ENCODE results near the gene TGFBR3. TPM values are rescaled to one million over a fixed set of nuclear protein-coding genes. Genes with fewer than 3 reads are reported as not detected.

TGFBR3 gene
- total RNA-seq, 1 experiment from 2014 or later, result 3.1 TPM

DNA sequence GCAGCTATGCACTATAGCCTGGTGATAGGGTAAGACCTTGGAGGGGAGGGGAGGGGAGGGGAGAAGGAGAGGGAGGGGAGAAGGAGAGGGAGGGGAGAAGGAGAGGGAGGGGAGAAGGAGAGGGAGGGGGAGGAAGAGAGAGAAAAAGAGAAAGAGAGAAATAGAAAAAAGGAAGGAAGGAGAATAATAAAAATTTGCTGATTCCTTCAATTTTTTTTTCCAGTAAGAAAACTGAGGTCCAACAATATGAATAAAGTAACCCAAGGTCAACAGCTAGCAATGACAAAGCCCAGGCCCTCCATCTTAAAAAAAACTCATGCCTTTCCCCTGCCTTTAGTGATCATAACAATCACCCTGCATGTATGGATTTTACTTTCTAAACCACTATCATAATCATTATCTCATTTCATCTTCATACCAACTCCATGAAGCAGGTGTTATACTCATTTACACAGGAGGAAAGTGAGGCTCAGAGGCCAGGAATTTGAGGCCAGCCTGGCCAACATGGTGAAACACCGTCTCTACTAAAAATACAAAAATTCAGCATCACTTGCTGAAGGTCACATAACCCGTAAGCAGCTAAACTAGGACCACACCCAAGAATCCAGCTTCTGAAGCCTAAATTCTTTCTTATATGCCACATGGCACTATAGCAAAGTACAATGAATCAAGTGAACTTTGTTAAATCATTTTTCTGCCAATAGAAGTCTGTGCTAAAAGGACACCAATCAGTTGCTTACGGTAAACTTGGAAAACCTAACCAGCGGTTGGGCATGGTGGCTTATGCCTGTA, 39.9 kb upstream of the TGFBR3 start:
- ChIA-PET POLR2A (ENCODE audit: low non-redundant PET) (no interaction called here), CTCF (interaction anchor here (0.6 kb wide), 1 partner anchor 684 kb away, joined by 3 read pairs; no protein-coding TSS in a partner anchor)
- Histone ChIP-seq H3K4me1 (ENCODE audit: insufficient read depth, low read length, poor library complexity, severe bottlenecking) (peaks cover 3% of the 10 kb centered on the region), H3K36me3 (ENCODE audit: insufficient read depth, low read length, poor library complexity, severe bottlenecking) (no peaks in the 10 kb centered on the region), H3K9me3 (ENCODE audit: low read depth, low read length, poor library complexity, severe bottlenecking) (no peaks in the 10 kb centered on the region), H3K27me3 (replicated peaks; ENCODE audit: insufficient read depth, low read depth, low read length, poor library complexity) (no peaks in the 10 kb centered on the region), H3K4me3 (ENCODE audit: low read depth, low read length, poor library complexity, severe bottlenecking) (no peak overlapping the region), H3K27ac (ENCODE audit: low read depth, low read length, poor library complexity, severe bottlenecking) (no peak overlapping the region)
- intact Hi-C loops (cut with micrococcal nuclease; ENCODE audit: unreplicated experiment), result loop anchor here (1.0 to 10.0 kb wide), 5 partner anchors 399 to 751 kb away; no protein-coding TSS in a partner anchor
- DNase-seq (ENCODE audit: low spot score), result no peak
- TF ChIP-seq EZH2 (IDR thresholded peaks at IDR 0.05; ENCODE audit: borderline replicate concordance, low read depth, low read length, poor library complexity, severe bottlenecking) (no peak), CTCF (conservative IDR thresholded peaks at IDR 0.05; ENCODE audit: low read depth, low read length) (no peak)
- no TSS peak for BruUV-seq (replicated peaks)

DNA sequence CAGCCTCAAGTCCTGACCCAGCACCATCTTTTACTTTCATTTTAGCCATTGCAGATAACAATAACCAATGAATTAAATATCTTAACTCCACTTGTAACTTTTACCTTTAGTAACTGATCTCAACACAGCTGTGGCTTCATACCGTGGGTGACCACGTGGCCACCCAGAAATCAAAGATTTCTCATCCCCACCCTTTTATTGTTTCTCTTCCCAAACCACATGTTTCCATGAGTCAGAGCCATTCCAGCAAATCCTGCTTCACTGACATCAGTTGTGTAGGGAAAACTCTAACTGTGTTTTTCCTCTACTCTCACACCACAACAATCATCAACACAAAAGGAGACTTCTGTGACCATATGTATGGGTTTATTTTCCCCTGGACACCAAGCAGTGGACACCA, 38.2 kb upstream of the TGFBR3 start:
- no peak for DNase-seq (ENCODE audit: low spot score)
- no peaks in the 10 kb centered on the region for H3K9me3 ChIP-seq (ENCODE audit: low read depth, low read length, poor library complexity, severe bottlenecking)
- H3K36me3 ChIP-seq (ENCODE audit: insufficient read depth, low read length, poor library complexity, severe bottlenecking), result no peaks in the 10 kb centered on the region
- no peak overlapping the region for H3K4me3 ChIP-seq (ENCODE audit: low read depth, low read length, poor library complexity, severe bottlenecking)
- no TSS peak for BruUV-seq (replicated peaks)
- peaks cover under 1% of the 10 kb centered on the region for H3K4me1 ChIP-seq (ENCODE audit: insufficient read depth, low read length, poor library complexity, severe bottlenecking)
- TF ChIP-seq CTCF (conservative IDR thresholded peaks at IDR 0.05; ENCODE audit: low read depth, low read length) (no peak), EZH2 (IDR thresholded peaks at IDR 0.05; ENCODE audit: borderline replicate concordance, low read depth, low read length, poor library complexity, severe bottlenecking) (no peak)
- ChIA-PET POLR2A (ENCODE audit: low non-redundant PET) (no interaction called here), CTCF (no interaction called here)
- intact Hi-C loops (cut with micrococcal nuclease; ENCODE audit: unreplicated experiment), result loop anchor here (10.0 kb wide), 2 partner anchors 489 to 749 kb away; no protein-coding TSS in a partner anchor
- H3K27ac ChIP-seq (ENCODE audit: low read depth, low read length, poor library complexity, severe bottlenecking), result no peak overlapping the region
- H3K27me3 ChIP-seq (replicated peaks; ENCODE audit: insufficient read depth, low read depth, low read length, poor library complexity), result no peaks in the 10 kb centered on the region

DNA sequence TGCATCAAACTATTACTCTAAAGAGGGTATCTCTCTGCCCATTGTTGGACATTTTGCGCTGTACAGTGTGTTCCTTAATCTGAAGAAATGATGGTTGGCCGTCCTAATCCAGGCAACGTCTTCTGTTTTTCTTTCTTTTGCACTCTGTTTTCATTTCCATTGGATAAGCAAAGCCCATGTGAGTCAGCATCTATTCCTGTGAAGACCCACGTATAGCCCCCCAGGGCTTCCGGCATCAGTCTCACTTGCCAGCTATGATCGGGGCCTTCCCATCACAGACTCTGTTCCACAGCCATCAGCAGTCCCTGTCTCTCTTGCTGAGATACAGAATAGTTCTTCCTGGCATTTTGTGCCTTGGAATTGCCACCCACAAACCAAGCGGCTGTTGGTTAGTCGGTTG, 34.0 kb upstream of the TGFBR3 start:
- H3K9me3 ChIP-seq (ENCODE audit: low read depth, low read length, poor library complexity, severe bottlenecking), result no peaks in the 10 kb centered on the region
- H3K4me1 ChIP-seq (ENCODE audit: insufficient read depth, low read length, poor library complexity, severe bottlenecking), result no peaks in the 10 kb centered on the region
- no peaks in the 10 kb centered on the region for H3K27me3 ChIP-seq (replicated peaks; ENCODE audit: insufficient read depth, low read depth, low read length, poor library complexity)
- POLR2A ChIA-PET (ENCODE audit: low non-redundant PET), result no interaction called here
- DNase-seq (ENCODE audit: low spot score), result no peak
- H3K36me3 ChIP-seq (ENCODE audit: insufficient read depth, low read length, poor library complexity, severe bottlenecking), result no peaks in the 10 kb centered on the region
- intact Hi-C loops (cut with micrococcal nuclease; ENCODE audit: unreplicated experiment), result loop anchor here (10.0 kb wide), 2 partner anchors 485 to 745 kb away; no protein-coding TSS in a partner anchor
- no peak overlapping the region for H3K4me3 ChIP-seq (ENCODE audit: low read depth, low read length, poor library complexity, severe bottlenecking)
- CTCF ChIA-PET, result no interaction called here
- no TSS peak for BruUV-seq (replicated peaks)
- TF ChIP-seq EZH2 (IDR thresholded peaks at IDR 0.05; ENCODE audit: borderline replicate concordance, low read depth, low read length, poor library complexity, severe bottlenecking) (no peak), CTCF (conservative IDR thresholded peaks at IDR 0.05; ENCODE audit: low read depth, low read length) (no peak)
- H3K27ac ChIP-seq (ENCODE audit: low read depth, low read length, poor library complexity, severe bottlenecking), result no peak overlapping the region

All from A673 (cell line).